ENCODE data around the gene NOL12.

DNA sequence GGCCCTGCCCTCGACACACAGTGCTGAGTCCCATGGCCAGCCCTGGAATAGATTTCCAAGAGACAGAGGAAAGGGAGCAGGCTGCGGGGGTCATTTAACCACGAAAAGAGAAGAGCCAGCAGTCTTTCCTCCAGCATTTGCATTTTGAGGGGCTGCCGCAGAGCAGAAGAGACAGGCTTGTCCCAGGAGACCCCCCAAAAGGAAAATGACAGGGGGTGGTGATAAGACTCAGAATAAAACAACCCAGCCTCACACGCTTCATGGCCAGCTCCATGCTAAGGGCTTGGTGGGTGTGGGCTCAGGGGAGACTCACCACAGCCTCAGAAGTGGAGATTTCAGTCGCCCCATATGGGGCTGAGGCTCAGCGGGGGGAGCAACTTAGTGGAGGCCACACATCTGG lies 27.6 kb downstream of the NOL12 start:
- TF ChIP-seq CTCF (IDR thresholded peaks at IDR 0.05; ENCODE audit: low read length) (no peak), EZH2 (IDR thresholded peaks at IDR 0.05; ENCODE audit: borderline replicate concordance, low read length) (no peak)
